Central memory CD4-positive, alpha-beta T cell (primary cell): ENCODE measurements around the gene NADSYN1.

Source experiments
- DNase-seq: peaks from one replicate; pipeline ENCODE4 v3.0.0; 2022

The NADSYN1 gene

GRCh38 chr11:71474141-71474770 is 21.3 kb downstream of the NADSYN1 start:
- no peak for DNase-seq

DNA sequence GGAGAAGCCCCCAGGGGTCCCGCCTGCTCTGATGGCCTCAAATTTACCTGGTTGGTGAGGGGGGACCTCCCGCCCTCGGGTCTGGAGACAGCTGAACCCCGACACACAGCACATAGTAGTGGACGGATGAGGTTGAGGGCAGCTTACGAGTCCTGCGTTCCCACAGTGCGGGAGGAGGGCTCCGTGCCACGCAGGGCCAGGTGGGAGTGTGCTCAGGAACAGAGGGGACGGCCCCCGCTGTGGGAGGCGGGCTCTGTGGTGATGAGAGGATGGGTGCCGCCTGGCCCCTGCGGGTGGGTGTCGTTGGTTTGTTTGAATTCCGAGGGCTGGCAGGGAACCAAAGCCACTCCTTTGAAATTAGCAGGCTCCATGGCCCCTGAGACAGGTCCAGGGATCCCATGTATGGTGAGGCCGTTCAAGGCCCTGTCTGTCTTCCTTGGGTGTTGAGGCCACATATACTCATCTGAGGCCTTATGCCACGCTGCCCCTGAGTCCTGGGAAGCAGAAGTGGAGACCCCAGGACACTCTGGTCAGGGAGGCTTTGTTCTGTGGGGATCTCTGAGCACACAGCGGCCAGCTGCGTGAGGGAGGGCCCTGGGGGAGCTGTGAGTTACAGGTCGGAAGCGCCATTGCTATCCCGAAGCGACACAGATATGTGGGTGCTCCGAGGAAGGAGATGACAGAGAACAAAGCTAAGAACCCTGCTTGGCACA is 21.9 kb downstream of the NADSYN1 start:
- DNase-seq = no peak

DNA sequence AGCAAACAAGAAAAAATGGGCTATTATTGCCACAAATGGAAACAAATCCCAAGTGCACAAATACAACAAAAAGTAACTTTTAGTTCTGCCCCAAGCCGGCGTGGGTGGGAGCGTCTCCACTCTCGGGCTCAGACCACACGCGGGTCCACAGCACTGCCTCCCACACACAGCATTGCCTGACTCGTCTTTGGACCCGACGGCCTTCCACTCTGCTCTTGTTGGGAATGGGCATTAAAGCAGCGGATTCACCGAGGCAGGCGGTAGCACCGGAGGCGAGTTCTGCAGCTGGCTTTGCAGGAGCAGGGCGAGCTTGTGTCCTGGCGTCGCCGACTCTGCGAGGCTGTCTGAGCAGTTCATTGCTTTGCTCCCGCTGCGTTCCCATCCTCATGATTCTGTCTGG is 23.0 kb downstream of the NADSYN1 start:
- no peak for DNase-seq

DNA sequence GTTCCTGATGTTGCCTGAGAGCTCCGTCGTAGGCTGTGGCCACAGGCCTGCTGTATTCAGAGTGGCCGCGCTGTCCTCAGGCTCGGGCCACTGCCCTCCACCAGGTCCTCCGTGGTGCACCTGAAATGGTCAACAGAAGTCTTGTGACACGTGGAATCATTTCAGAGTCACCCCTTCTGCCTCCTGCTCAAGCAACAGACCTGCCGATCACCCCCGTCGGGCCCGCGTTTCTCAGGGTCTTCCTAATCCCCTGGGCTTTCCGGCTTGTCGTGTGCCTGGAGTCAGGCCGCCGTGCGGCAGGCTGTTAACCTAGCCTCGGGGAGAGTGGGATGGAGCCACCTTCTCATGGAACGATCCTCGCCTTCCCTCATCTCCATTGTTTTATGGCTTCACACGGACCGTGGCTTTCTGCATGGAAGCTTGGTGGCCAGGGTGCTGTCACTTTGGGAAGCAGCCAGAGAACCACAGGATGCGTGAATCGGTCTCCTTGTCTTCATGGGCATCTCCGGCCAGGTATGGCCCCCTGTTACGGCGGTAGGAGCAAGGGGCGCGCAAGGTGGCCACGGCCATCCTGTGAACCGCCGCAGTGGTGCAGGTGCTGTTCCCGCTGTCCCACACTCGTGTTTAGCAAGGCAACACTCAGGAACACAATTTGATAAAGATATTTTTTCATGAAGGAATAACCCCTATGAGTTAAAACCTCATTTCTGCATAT is 24.1 kb downstream of the NADSYN1 start:
- no peak for DNase-seq

GRCh38 chr11:71477641-71478527 is 24.9 kb downstream of the NADSYN1 start:
- no peak for DNase-seq

- no peak for DNase-seq
These were observed 25.5 kb downstream of the NADSYN1 start for GRCh38 chr11:71478528-71478840.

DNA sequence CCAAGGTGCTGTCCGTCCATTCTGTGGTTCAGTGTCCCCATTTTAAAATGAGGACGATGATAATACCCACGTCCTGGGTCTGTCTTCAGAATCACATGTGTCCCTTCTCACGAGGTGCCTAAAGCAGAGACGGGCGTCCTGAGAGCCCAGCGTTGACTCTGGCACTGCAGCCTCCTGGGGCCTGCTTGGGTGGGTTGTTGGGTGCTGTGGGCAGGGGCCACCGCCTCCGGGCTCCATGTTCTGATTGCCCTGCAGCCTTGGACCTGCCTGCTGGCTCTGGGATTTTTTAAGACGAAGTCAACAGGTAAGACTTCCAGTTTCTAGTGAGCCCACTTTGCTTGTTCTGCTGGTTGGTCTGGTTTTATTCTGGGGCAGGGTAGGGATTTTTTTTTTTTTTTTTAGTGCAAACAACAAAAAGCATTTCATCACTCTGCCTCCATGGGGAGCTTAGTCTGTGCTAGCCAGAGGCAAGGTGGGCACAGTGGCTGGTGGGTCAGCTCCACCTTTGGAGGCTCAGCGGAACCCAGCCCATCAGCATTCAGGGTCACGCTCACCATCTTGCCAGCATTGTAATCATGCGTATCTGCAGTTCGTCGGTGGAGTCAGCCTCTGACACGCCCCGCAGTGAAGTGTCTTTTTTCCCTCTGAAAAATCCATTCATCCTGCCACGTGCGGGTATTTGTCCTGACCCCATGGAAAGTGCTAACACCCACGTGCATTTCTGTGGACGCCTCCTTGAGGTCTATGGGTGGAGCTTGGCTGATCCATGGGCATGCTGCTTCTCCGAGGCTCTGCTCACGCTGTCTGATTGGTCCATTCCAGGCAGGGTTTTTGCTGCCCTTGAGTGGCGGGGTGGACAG is 28.3 kb downstream of the NADSYN1 start:
- no peak for DNase-seq

- no peak for DNase-seq
These were observed 29.2 kb downstream of the NADSYN1 start for GRCh38 chr11:71482216-71482615.

DNA sequence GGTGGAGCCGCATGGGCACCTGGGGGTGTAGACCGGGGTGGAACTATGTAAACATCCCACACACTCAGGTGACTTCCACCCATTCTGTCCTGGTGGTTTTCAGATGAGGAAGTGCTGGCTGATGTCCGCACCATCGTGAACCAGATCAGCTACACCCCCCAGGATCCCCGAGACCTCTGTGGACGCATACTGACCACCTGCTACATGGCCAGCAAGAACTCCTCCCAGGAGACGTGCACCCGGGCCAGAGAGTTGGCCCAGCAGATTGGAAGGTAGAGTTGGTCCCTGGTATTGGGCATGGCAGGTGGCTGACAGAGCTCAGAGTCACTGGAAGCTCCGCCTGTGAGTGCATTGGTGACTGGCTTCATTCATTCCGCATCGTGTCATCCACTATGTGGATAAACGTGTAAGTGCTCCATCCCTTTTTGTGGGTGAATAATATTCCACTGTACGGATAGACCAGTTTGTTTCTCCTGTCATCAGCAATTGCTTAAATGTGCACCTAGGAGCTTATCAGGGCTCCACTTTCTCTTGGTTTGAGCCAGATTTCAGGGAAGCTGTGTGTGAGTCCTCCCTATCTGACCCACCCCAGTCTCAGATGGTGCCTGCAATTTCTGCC is 29.9 kb downstream of the NADSYN1 start:
- no peak for DNase-seq

DNA sequence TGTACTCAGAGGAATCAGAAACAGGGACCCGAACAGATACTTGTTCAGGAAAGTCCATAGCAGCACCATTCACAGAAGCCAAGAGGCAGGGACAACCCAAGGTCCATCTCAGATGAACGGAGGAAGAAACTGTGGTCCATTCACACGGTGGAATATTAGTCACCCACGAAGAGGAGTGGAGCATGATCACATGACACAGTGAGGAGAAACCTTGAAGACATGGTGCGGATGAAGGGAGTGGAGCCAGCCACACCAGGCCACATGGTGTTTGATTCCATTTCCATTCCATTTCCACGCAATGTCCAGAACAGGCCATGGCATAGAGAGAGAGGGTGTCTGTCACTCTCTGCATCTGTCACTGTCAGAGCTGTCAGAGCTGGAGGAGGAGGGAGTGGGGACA is 30.7 kb downstream of the NADSYN1 start:
- DNase-seq = no peak

GRCh38 chr11:71484248-71485062 is 31.5 kb downstream of the NADSYN1 start:
- DNase-seq = no peak

GRCh38 chr11:71485063-71485399 is 32.0 kb downstream of the NADSYN1 start:
- no peak for DNase-seq

GRCh38 chr11:71485466-71485865 is 32.5 kb downstream of the NADSYN1 start:
- DNase-seq = no peak

DNA sequence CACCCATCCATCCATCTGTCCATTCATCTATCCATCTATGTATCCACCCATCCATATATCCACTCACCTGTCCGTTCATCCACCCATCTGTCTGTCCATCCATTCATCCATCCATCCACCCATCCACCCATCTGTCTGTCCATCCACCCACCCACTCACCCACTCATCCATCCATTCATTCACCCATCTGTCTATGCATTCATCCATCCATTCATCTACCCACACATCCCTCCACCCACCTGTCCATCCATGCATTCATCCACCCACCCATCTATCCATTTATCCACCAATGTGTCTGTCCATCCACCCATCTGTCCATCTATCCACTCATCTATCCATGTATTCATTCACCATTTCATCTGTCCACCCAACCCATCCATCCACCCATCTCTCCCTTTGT is 33.3 kb downstream of the NADSYN1 start:
- no peak for DNase-seq

DNA sequence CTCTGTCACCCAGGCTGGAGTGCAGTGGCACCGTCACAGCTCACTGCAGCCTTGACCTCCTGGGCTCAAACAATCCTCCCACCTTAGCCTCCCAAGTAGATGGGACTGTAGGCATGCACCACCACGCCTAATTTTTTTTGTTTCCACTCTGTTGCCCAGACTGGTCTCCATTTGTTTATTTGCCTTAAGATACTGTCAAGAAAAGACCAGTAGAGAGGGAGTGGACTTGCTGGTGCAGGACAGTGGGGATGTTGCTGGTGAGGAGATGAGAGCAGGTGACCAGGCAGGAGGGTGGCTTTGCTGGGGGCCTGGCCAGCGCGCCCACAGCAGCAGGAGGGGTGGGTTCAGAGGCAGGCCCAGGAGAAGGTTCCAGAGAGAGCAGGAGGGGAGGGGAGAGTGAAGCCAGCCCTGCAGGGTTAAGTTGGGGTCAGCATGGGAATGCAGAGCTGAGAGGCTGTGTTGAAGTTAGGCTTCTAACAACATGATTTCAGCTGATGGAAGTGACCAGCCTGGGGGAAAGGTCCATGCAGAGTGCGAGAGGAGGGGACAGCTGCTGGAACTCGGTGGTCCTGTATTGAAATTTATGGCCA is 35.8 kb downstream of the NADSYN1 start:
- no peak for DNase-seq

DNA sequence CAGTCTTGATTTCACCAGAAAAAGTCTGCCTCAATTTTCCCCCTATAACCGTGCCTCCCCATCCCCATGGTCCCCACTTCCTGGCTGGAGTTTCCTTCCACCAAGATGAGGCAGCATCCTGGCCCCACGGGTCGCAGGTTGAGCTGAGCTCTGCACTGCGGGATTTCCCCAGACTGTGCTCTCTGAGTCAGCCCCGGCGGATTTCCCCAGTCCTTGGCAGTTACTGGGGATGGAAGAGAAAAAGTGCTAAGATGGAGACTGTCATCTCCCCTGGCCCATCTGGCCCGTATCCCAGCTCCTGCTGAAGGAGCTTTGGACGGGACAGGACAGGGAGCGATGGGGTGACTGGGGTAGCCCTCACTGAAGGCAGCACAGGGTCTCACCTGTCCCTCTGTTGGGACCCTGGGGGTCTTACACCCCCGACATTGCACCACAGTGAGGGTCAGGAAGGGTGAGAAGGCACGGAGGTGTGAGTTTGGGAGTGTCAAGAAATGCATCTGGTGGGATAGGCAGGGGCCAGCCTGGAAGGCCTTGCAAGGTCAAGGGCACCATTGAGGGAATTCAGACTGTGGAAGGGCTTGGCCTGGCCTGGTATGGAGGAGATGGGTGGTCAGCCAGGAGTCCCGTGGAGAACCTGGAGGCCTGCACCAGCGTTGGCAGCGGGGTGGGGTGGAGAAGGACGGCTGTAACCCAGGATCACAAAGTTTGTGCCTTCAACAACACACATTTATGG is 36.5 kb downstream of the NADSYN1 start:
- no peak for DNase-seq

- DNase-seq = no peak
These were observed 37.2 kb downstream of the NADSYN1 start for GRCh38 chr11:71490044-71490730.

GRCh38 chr11:71490731-71491390 is 37.9 kb downstream of the NADSYN1 start:
- DNase-seq = no peak

GRCh38 chr11:71491531-71491930 is 38.5 kb downstream of the NADSYN1 start:
- DNase-seq = no peak
